ENCODE measurements around the gene PLEKHM2. TPM values are rescaled to one million over a fixed set of nuclear protein-coding genes. Genes with fewer than 3 reads are reported as not detected.
"Not testable (repeated sequence)": the region's sequence is repeated elsewhere in the genome, so short reads cannot be mapped to it uniquely, and the experiment has no call there.

Gene PLEKHM2
- polyA plus RNA-seq, 1 experiment = 24.4 TPM

GRCh38 chr1:15639931-15640330 lies 44.2 kb upstream of the PLEKHM2 start:
- Histone ChIP-seq H3K27me3 (ENCODE audit: control insufficient read depth, insufficient read depth, low read length) (no peaks in the 10 kb centered on the region), H3K27ac (ENCODE audit: low read depth, low read length) (no peak overlapping the region), H3K9me3 (ENCODE audit: control insufficient read depth, insufficient read depth, low read length) (no peaks in the 10 kb centered on the region), H3K4me3 (ENCODE audit: low read depth, low read length) (no peak overlapping the region)
- no peak for DNase-seq (ENCODE audit: low read depth, low spot score)
- TF ChIP-seq, protein P1, sequence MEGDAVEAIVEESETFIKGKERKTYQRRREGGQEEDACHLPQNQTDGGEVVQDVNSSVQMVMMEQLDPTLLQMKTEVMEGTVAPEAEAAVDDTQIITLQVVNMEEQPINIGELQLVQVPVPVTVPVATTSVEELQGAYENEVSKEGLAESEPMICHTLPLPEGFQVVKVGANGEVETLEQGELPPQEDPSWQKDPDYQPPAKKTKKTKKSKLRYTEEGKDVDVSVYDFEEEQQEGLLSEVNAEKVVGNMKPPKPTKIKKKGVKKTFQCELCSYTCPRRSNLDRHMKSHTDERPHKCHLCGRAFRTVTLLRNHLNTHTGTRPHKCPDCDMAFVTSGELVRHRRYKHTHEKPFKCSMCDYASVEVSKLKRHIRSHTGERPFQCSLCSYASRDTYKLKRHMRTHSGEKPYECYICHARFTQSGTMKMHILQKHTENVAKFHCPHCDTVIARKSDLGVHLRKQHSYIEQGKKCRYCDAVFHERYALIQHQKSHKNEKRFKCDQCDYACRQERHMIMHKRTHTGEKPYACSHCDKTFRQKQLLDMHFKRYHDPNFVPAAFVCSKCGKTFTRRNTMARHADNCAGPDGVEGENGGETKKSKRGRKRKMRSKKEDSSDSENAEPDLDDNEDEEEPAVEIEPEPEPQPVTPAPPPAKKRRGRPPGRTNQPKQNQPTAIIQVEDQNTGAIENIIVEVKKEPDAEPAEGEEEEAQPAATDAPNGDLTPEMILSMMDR (IDR thresholded peaks at IDR 0.05; ENCODE audit: low read depth, low read length) = no peak
- POLR2A ChIA-PET = no interaction called here
- CTCF ChIA-PET = no interaction called here

GRCh38 chr1:15640667-15641066 lies 43.5 kb upstream of the PLEKHM2 start:
- POLR2A ChIA-PET = no interaction called here
- CTCF ChIA-PET = no interaction called here
- Histone ChIP-seq H3K4me3 (ENCODE audit: low read depth, low read length) (no peak overlapping the region), H3K27me3 (ENCODE audit: control insufficient read depth, insufficient read depth, low read length) (no peaks in the 10 kb centered on the region), H3K27ac (ENCODE audit: low read depth, low read length) (no peak overlapping the region), H3K9me3 (ENCODE audit: control insufficient read depth, insufficient read depth, low read length) (no peaks in the 10 kb centered on the region)
- DNase-seq (ENCODE audit: low read depth, low spot score) = no peak
- TF ChIP-seq, protein P1 (IDR thresholded peaks at IDR 0.05; ENCODE audit: low read depth, low read length) = no peak

DNA sequence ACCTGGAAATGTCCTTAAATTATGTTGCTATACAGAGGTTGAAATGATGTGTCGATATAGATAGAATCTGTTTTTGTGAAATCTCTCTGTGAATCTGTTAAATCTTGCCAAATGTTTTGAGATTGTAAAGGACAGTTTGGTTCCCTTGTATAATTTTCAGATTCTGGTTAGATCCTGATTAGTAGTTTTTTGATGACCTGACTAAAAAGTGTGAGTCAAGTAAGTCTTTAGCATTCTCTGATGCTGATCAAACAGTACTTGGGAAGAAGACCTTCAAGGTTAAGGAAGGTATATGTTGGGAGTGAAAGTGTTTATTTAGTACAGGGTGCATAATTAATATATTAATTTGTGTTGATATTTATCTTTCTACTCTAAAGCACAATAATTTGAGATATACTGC lies 34.2 kb upstream of the PLEKHM2 start:
- ChIA-PET CTCF (no interaction called here), POLR2A (no interaction called here)
- DNase-seq (ENCODE audit: low read depth, low spot score) = no peak
- H3K9me3 ChIP-seq (ENCODE audit: control insufficient read depth, insufficient read depth, low read length) = no peaks in the 10 kb centered on the region
- no peak overlapping the region for H3K4me3 ChIP-seq (ENCODE audit: low read depth, low read length)
- H3K27ac ChIP-seq (ENCODE audit: low read depth, low read length) = no peak overlapping the region
- H3K27me3 ChIP-seq (ENCODE audit: control insufficient read depth, insufficient read depth, low read length) = no peaks in the 10 kb centered on the region
- TF ChIP-seq, protein P1 (IDR thresholded peaks at IDR 0.05; ENCODE audit: low read depth, low read length) = no peak

GRCh38 chr1:15650433-15650832 lies 33.7 kb upstream of the PLEKHM2 start:
- Histone ChIP-seq H3K9me3 (ENCODE audit: control insufficient read depth, insufficient read depth, low read length) (no peaks in the 10 kb centered on the region), H3K27ac (ENCODE audit: low read depth, low read length) (no peak overlapping the region), H3K27me3 (ENCODE audit: control insufficient read depth, insufficient read depth, low read length) (no peaks in the 10 kb centered on the region), H3K4me3 (ENCODE audit: low read depth, low read length) (no peak overlapping the region)
- DNase-seq (ENCODE audit: low read depth, low spot score) = no peak
- POLR2A ChIA-PET = no interaction called here
- TF ChIP-seq, protein P1 (IDR thresholded peaks at IDR 0.05; ENCODE audit: low read depth, low read length) = no peak
- CTCF ChIA-PET = no interaction called here

DNA sequence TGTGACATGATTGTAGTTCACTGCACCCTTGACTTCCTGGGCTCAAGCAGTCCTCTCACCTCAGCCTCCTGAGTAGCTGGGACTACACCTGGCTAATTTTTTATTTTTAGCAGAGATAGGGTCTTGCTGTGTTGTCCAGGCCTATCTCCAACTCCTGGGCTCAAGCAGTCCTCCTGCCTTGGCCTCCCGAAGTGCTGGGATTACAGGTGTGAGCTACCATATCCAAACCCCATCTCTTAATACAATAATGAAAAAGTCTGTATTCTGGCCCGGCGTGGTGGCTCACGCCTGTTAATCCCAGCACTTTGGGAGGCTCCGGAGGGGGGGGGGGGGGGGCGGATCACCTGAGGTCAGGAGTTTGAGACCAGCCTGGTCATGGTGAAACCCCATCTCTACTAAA lies 32.0 kb upstream of the PLEKHM2 start:
- H3K27me3 ChIP-seq (ENCODE audit: control insufficient read depth, insufficient read depth, low read length); H3K27ac ChIP-seq (ENCODE audit: low read depth, low read length); CTCF ChIA-PET; H3K9me3 ChIP-seq (ENCODE audit: control insufficient read depth, insufficient read depth, low read length); DNase-seq (ENCODE audit: low read depth, low spot score); H3K4me3 ChIP-seq (ENCODE audit: low read depth, low read length): not testable (repeated sequence)
- POLR2A ChIA-PET = interaction anchor here (0.7 kb wide), 1 partner anchor 26 kb away, joined by 3 read pairs; no protein-coding TSS in a partner anchor
